ENCODE results near the gene RBP5.

The RBP5 gene

DNA sequence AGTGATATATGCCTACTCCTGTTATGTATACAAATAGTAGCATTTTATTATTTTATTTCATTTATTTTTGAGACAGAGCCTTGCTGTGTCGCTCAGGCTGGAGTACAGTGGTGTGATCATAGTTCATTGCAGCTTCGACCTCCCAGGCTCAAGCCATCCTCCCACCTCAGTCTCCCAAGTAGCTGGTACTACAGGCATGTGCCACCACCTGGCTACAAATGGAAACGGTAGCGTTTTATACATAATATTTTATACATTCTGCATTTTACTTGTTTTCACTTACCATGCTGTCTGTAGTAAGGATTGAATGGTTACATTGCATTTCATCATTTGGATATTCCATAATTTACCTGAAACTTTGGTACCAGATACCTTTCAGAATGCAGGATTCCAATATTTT, 50.5 kb downstream of the RBP5 start:
- no peak overlapping the region for H3K27ac Mint-ChIP-seq
- no peak for DNase-seq
- TF ChIP-seq, protein P1, sequence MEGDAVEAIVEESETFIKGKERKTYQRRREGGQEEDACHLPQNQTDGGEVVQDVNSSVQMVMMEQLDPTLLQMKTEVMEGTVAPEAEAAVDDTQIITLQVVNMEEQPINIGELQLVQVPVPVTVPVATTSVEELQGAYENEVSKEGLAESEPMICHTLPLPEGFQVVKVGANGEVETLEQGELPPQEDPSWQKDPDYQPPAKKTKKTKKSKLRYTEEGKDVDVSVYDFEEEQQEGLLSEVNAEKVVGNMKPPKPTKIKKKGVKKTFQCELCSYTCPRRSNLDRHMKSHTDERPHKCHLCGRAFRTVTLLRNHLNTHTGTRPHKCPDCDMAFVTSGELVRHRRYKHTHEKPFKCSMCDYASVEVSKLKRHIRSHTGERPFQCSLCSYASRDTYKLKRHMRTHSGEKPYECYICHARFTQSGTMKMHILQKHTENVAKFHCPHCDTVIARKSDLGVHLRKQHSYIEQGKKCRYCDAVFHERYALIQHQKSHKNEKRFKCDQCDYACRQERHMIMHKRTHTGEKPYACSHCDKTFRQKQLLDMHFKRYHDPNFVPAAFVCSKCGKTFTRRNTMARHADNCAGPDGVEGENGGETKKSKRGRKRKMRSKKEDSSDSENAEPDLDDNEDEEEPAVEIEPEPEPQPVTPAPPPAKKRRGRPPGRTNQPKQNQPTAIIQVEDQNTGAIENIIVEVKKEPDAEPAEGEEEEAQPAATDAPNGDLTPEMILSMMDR (IDR thresholded peaks at IDR 0.05) = peak; percentile 7
- H3K27me3 Mint-ChIP-seq (ENCODE audit: low read depth, poor library complexity) = peaks cover 10% of the 10 kb centered on the region
- H3K4me1 Mint-ChIP-seq = no peaks in the 10 kb centered on the region
- H3K9me3 Mint-ChIP-seq = peaks cover 3% of the 10 kb centered on the region
- peaks cover 4% of the 10 kb centered on the region for H3K36me3 Mint-ChIP-seq (ENCODE audit: low read depth)
- H3K4me3 Mint-ChIP-seq = no peak overlapping the region

DNA sequence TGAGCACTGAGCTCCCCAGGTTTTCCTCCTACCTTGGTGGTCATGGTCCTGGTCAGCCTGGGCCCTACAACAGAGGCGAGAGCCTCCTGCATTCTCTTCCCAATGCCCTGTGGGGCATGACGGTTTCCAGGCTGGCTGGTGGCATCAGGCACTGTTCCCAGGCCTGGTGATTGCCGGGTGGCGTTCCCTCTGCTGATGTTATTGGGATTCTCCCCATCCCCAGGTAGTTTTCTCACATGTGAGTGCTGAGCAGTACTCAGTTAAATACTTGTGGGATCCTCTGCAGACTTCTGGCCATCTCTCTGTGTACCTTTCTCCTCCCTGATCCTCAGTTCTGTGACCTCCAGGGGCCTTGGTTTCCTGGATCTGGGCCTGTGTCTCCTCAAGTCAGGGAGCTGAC, 52.2 kb downstream of the RBP5 start:
- TF ChIP-seq, protein P1 (IDR thresholded peaks at IDR 0.05) = no peak
- H3K27ac Mint-ChIP-seq = no peak overlapping the region
- H3K4me1 Mint-ChIP-seq = no peaks in the 10 kb centered on the region
- H3K27me3 Mint-ChIP-seq (ENCODE audit: low read depth, poor library complexity) = peaks cover 24% of the 10 kb centered on the region
- DNase-seq = no peak
- H3K36me3 Mint-ChIP-seq (ENCODE audit: low read depth) = no peaks in the 10 kb centered on the region
- no peak overlapping the region for H3K4me3 Mint-ChIP-seq
- H3K9me3 Mint-ChIP-seq = no peaks in the 10 kb centered on the region

GRCh38 chr12:7075939-7076338, 52.8 kb downstream of the RBP5 start:
- Mint-ChIP-seq H3K36me3 (ENCODE audit: low read depth) (no peaks in the 10 kb centered on the region), H3K27ac (no peak overlapping the region), H3K9me3 (no peaks in the 10 kb centered on the region), H3K27me3 (ENCODE audit: low read depth, poor library complexity) (peaks cover 24% of the 10 kb centered on the region), H3K4me3 (no peak overlapping the region), H3K4me1 (no peaks in the 10 kb centered on the region)
- no peak for DNase-seq
- TF ChIP-seq, protein P1 (IDR thresholded peaks at IDR 0.05) = no peak

- no peak for DNase-seq
- H3K27me3 Mint-ChIP-seq (ENCODE audit: low read depth, poor library complexity) = peaks cover 27% of the 10 kb centered on the region
- no peaks in the 10 kb centered on the region for H3K4me1 Mint-ChIP-seq
- no peaks in the 10 kb centered on the region for H3K36me3 Mint-ChIP-seq (ENCODE audit: low read depth)
- no peak overlapping the region for H3K4me3 Mint-ChIP-seq
- H3K9me3 Mint-ChIP-seq = no peaks in the 10 kb centered on the region
- H3K27ac Mint-ChIP-seq = no peak overlapping the region
- TF ChIP-seq, protein P1 (IDR thresholded peaks at IDR 0.05) = no peak
Observed at GRCh38 chr12:7075518-7075917, 53.2 kb downstream of the RBP5 start.

GRCh38 chr12:7073946-7074345, 54.7 kb downstream of the RBP5 start:
- Mint-ChIP-seq H3K4me1 (no peaks in the 10 kb centered on the region), H3K4me3 (no peak overlapping the region), H3K27ac (no peak overlapping the region), H3K9me3 (no peaks in the 10 kb centered on the region), H3K36me3 (ENCODE audit: low read depth) (no peaks in the 10 kb centered on the region), H3K27me3 (ENCODE audit: low read depth, poor library complexity) (peaks cover 31% of the 10 kb centered on the region)
- DNase-seq = no peak
- TF ChIP-seq, protein P1 (IDR thresholded peaks at IDR 0.05) = no peak
